GM21367 (cell line): ENCODE data around the gene ERFL.

Experiments used
- ATAC-seq: cut with Tn5 transposase; IDR thresholded peaks from one replicate; pipeline ENCODE4 v1.9.1; 2021; ENCODE audit not compliant: unreplicated experiment

Gene ERFL

DNA sequence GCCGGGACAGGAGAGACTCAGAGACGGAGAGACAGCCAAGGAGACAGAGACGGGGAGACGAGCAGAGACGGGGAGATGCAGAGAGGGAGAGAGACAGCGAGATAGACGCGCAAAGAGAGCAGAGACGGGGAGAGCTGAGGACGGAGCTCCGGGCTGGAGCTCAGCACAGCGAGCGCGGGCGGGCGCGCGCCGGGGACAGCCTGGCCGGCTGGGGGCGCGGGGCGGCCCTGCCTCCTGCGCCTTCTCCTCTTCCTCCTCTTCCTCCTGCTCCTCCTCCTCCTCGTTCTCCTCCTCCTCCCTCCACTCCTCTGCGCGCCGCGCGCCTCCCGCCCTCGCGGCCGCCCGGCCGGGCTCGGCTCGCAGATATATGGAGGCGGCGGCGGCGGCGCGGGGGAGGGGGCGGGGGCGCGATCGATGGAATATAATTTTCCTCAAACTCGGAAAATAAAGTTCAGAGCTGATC is at the start of gene ERFL:
Gene ERFL, minus strand, starts transcription at position 229 of the 463 bp plus-strand sequence. CDS start 15,530 bp downstream, outside the sequence.
- no peak for ATAC-seq

DNA sequence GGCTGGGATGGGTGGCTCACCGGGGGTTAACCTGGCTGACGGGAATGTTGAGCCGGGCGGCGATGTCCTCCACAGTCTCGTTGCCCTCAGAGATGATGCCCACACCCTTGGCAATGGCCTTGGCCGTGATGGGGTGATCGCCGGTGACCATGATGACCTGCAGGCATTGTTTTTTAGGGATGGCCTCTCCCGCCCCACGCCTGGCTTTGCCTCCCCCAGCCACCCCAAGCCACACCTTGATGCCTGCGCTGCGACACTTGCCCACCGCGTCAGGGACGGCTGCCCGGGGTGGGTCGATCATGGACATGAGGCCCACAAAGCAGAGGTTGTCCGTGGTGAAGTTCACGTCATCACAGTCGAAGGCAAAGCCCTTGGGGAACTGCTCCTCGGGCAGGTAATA is 49.7 kb upstream of the ERFL start:
- no peak for ATAC-seq

DNA sequence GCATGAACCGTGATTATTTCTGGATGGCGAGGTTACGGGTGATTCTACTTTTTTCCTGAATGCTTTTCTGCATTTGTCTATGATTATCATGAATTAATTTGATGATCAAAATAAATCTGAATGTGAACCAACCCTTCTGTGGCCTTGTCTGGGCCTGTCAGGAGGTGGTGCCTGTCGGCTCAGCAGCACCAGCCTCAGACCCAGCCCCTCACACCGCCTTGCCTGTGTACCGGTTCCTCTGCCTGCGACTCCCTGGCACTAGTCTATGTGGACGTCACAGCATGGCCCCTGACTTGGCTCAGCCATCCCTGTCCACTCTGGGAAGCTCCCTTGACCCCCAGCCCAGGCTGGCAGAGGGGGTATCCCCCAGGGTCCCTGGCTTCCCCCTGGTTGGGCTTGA is 46.4 kb upstream of the ERFL start:
- no peak for ATAC-seq

DNA sequence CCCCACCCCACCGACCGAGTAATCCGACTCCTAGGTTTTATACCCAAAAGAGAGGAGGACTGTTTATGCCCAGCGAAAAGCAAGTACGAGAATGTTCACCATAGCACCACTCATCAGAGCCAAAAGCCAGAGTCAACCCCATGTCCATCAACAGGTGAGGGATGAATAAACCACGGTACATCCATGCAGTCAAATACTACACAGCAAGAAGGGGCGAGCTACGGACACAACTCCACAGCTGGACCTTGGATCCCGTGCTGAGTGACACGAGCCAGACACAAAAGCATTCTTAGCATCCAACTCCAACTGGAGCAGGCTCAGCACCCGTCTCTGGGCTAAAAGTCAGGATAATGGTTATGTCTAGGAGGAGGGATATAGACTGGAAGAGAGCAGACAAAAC is 43.1 kb upstream of the ERFL start:
- ATAC-seq, result no peak

DNA sequence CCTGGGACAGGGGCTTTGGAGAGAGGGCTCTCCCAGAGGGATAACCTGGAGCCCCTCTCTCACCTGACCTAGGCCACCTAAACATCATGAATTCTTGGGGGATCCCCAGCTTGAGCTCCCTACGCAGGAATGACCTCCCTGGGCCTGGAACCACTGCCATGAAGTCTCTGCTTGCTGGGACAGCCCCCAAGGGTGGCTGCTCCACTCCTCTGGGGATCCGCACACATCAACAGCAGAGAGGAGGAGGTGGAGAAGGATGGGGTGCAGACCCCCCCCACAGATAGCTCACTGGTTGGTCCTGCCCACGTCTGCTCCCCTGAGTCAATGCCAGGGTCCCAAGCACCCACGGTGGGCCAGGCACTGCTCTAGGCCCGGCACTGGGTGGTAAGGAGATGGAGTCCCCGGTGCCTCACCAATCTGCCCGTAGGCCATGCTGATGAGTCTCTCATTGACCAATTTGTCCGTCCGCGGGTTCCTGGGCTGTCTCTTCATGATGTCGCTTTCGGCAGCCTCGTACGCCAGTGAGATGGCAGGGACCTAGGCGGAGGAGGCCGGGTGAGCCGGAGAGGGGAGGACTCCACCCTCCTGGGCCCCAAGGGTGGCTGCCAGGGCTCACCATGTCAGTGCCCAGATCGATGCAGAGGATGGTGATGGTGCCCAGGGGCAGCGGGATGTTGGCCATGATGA is 41.7 kb upstream of the ERFL start:
- no peak for ATAC-seq

DNA sequence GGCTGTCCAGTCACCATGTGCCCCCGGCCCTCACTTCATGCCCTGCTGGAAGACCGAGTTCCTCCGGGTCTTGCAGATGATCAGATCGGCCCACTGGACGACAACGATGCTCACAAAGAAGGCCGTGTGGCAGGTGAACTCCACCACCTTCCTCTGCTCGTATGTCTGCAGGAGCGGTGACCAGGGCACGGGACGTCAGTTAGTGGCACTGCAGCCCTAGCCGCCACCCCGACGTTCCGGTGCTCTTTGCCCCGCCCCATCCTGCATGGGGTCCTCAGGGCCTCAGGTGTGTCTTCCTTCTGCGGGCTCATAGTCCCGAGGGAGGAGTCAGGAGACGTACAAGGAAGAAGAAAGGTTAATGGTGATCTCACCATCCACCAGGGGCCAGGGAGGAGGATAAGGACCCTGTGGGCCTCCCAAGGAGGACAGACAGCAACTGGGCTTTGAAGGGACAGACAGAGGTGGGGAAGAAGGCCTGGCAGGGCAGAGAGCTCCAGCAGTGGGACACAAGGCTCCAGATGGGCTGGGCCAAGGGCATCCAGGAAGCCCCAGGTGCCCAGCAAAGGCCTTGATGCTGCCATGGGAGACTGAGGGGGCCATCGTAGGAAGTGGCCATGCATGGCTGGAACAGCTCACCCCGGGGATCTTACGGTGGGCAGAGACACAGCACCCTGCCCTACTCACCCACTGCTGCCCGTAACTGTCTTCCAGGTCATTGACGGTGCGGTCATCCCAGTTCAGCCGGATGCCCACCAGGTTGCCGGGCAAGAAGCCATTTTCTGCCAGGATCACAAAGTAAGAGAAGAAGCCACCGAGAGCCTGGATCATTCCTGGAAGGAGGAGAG is 40.7 kb upstream of the ERFL start:
- ATAC-seq, result no peak

DNA sequence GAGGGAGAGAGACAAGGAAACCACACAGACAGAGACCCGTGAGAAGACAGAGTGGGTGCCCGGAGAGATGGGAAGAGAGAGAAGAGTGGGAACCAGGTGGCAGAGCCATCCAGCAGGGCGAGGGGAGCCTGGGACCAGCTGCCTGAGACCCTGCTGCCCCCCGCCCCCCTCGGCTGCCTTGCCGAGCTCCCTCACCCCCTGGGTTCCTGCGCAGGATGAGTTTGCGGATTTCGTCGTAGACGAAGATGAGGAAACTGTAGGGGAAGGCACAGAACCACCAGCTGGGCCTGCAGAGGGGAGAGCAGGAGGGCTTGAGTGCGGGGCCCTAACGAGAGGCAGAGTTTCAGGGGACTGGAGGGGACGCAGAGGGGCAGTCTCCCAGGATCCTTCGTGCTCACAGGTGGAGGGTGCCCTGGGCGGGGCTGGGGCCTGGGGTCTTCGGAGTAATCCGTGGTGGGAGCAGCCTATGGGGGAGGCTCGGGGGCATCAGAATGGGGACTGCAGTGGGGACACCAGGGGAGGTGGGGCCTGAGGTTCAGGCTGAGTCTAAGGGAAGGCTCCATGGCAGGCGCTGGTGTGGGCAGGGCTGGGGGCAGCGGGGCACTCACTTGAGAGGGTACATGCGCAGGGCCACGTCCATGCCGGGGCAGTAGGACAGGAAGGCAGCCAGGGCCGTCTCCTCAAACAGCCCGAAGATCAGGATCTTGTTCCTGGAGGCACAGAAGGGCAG is 39.0 kb upstream of the ERFL start:
- ATAC-seq, result no peak

DNA sequence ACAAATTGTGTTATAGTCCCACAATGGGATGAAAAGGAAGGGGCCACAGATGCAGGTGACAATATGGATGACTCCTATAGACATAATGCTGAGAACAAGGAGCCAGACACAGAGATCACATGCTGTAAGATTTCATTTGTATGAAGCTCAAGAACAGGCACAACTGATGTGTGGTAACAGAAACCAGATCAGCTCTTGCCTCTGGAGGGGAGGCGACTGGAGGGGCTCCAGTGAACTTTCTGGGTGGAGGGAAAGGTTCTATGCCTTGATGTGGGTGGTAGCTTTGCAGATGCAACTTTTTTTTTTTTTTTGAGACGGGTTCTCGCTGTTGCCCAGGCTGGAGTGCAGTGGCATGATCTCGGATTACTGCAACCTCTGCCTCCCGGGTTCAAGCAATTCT is 36.9 kb upstream of the ERFL start:
- no peak for ATAC-seq

DNA sequence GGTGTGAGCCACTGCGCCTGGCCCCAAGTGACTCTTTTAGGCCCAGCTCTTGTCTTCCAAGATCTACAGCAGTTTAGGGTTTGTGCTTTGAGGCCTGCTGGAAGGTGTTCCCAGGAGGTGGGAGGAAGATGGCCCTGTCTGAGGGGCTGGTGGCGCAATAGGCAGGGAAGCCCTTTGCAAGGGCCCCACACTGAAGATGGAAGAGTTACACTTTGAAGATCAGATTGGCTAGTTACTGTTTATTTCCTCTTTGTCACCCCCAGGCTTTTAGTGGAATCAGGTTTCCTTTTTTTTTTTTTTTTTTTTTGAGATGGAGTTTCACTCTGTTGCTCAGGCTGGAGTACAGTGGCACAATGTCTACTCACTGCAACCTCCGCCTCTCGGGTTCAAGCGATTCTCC is 32.7 kb upstream of the ERFL start:
- no peak for ATAC-seq

DNA sequence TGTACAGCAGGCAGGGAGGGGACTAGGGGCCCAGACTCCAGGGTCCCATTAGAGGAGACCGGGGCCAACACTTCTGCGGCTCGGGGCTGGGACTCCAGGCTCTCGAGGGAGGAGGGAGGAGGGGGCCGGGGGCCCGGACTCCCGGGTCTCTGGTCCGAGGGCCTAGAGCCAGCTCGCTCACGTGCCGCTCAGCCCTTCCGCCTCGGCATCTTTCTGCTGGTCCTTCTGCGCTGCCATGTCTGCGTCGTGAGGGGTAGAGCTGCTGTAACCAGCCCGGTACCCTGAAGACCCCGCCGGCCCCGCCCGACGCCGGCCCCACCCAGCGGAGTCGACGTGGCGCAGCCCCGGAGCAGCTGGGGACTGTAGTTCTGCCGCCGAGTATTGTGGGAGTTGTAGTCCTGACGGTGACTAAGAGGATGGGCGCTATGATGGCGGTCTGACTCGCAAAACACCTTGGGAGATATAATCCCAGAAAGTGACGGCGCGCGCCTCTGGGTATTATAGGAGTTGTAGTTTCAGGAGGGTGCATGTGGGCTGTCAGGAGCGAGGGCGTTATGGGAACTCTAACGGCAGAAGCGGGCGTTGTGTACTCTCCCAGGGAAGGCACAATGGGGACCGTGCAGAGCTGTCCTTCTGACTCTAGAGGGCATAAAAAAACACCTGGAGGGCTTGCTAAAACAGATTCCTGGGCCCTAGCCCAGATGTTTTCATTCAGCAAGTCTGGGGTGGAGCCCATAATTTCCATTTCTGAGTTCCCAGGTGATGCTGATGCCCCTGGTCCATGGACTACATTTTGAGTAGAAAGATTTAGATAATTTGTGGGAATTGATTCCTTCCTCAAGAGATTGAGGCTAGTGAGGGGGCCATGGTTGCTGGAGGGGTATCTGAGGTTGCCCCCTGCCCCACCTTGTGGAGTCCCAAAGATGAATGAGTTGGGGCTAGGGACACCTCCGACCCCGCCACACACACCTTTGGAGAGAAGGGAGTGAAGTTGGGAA is 31.1 kb upstream of the ERFL start, which contains the start of gene RABAC1:
Gene RABAC1, minus strand, starts transcription at position 266 of the 998 bp plus-strand sequence. Its CDS starts 29 bp downstream, at position 237.
- peak; percentile 79 for ATAC-seq

DNA sequence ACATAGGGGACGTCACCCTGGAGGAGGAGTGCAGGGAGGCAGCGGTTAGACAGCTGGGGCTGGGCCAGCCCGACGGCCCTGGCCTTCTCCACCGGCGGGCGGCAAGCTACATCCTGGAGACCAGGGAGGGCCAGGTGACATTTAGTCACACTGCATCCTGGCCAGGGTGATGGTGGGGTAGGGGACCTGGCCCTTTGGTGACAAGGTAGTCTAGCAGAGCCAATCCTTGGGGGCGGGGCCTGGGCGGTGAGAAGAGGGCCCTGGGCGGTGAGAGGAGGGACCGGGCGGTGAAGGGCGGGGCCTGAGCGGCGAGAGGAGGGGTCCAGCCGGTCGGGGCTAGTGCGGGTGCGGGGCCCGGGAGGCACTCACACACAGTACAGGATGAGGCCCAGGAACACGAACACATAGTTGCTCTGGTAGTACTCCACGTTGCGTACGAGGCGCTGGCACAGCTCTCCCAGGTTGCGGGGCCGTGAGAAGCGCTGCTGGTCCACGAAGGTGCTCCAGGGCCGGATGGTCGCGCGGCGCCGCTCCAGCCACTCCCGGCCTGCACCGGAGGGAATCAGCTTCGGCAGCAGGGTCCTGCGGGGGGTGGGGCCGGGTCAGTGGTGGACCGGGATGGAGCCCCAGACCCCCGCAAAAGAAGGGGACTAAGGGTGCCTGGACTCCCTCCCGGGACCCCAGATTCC is 30.3 kb upstream of the ERFL start:
- ATAC-seq, result no peak

DNA sequence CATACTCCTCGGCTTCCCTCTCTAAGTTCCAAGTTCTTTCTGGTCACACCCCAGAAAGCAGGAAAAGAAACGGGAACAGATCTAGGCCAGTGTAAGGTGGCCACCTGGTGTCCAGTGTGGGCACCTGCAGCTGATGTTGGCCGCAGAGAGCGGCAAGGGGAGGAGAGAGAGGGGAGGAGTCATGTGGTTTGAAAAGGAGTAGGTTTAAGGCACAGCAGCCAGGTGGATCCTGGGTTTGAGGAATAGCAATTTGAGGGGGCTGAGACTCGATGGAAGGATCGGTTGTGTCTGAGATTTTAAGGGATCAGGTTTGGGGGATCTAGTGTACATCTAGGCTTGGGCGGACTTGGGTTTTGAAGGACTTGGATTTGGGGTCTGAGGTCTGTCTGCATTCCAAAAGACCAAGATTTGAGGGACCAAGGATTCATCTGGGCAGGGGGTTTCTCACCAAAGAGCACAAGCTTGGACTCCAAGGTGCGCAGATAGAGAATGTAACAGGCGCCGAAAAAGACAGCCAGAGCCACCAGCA is 29.7 kb upstream of the ERFL start:
- ATAC-seq, result no peak

DNA sequence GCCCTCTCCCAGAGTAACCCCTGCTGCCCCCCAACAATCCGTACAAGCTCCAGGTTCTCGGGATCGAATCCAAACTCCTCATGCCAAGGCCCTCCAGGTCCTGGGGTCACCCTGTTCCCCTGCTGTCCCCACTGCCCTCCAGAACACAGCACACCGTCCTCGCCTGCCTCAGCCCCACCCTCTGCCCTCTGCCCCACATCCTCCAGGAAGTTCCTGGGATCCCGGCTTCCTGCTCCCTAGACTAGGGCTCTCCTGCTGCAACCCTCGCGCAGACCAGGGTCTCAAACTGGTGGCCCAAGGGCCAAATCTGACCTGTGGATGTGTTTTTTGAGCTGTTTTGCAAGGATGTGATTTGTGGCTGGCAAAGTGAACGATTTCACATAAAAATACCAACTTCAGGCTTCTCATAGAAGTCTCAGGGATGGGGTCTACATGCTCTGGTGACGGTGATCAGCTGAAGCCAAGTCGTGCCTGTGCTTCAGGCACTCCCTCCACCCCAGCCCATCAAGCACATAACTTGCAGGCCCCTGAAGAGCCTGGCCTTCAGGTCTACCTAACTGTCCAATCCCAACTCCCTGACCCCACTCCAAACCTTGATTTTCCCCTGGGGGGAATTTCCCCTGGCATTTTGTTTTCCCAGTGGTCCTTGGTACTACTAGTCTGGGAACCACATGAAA is 29.1 kb upstream of the ERFL start:
- ATAC-seq, result no peak

DNA sequence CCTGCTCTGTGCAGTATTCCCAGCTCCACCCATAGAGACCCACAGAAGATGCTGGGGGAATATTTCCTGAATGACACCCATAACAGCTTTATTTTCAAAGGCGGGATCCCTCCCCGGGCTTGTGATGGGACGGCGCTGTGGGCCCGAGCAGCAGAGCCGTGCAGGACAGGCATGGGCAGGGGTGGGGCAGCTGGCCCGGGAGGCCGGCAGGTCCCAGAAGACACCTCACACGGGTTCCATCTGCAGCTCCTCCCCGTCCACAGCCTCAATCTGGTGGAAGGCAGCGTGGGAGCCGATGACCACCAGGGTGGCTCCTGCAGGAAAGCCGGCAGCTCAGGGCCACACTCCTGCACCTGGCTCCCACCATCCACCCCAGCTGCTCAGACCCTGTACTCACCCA is 28.4 kb upstream of the ERFL start:
- no peak for ATAC-seq

DNA sequence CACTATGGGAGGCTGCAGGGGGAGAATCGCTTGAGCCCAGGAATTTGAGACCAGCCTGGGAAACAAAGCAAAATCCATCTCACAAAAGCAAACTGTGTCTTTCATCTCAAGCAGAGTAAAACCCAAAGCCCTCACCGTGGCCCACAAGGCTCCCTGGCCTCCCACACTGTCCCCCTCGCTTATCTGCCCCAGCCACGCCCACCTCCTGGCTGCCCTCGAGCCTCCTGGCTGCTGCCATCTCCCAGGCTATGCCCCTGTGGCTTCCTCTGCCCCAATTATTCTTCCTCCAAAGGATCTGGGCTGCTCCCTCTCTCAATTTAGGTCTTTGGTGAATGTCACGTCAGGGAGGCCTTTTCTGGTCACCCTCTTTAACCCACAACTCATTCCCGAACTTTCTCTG is 27.3 kb upstream of the ERFL start:
- no peak for ATAC-seq

DNA sequence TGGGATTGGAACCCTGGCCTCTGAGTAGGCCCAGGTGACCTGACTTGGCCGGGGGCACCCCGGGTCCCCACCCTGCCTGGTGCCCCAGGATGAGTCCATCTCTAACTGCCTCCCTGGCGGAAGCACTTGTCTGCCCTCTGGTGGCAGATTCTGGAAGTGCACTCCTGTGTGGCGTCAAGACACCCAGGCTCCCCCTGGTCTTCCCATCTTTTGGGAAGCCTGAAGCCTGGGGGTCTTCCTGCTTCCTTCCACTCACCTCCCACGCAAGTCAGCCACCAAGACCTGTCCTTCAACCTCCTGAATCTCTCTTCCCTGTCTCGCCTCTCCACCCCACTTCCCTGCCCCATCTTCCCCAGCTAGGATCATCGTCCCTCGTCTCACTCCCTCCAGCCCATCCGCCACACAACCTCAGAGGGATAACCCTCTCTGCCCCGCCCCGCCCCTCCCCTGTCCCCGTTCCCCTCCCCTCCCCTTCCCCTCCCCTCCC is 23.5 kb upstream of the ERFL start:
- ATAC-seq, result no peak

DNA sequence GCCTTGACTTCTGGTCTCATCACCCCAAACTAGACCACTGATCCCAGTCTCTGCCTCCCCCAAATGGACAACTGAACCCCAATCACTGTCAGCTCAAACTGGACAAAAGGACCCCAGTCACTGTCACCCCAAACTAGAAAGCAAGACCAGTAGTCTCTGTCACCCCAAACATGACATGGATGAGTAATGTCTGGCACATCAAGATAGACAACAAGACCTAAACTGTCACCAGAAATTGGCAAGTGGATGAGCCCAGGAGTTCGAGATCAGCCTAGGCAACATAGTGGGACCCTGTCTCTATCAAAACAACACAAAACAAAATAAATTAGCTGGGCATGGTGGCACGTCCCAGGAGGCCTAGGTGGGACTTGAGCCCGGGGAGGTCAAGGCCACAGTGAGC is 18.8 kb upstream of the ERFL start:
- no peak for ATAC-seq

DNA sequence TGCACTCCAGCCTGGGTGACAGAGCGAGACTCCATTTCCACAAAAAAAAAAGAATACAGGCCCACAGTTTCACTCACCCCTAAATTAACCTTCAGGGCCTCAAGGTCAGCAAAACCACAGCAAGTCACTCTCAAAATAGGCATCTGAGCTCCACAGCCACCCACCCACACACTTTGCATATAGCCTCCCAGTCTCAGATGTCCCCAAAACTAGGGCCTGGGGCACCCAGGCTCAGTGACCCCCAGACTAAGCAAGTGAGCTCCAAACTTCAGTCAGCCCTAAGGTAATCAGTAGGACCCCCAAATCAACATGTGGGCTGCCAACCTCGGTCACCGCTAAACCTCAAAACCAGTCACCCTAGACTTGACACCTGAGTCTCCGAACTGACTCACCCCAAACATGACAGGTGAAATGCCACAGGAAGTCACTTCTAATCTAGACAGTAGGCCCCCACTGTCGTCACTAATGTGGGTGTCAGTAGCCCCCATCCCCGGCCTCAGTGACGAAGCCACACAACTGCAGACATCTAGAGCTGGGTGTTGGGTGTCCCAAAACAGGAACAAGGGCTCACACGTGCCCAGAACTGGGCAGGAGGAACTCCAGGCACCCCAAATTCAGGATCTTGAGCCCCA is 17.0 kb upstream of the ERFL start:
- peak; percentile 62 for ATAC-seq
